Subcutaneous adipose tissue (tissue), 4 donors: ENCODE measurements around the gene LOXL1. TPM values are rescaled to one million over a fixed set of nuclear protein-coding genes. Genes with fewer than 3 reads are reported as not detected.

Experiments
- CTCF ChIP-seq: fragments of 450-650 bp; IDR thresholded peaks from one replicate; pipeline ENCODE4 v1.5.1; 2016; ENCODE audit warnings: low read depth, mild to moderate bottlenecking, control low read depth, antibody characterized with exemption, moderate library complexity
- total RNA-seq, 4 donors: library from RNA; depleted of rRNA; stranded (reverse); fragments of >200 nt; gene quantifications; one replicate each; pipeline ENCODE4 v1.1.0, GENCODE V29; 2016

Gene LOXL1
- total RNA-seq, 4 donors from 2014 or later = 4.2 to 9.2 (median 6.3) TPM

- no peak for TF ChIP-seq CTCF
Observed at GRCh38 chr15:73969151-73969759, 43.0 kb downstream of the LOXL1 start.

GRCh38 chr15:73972984-73973682 lies 46.9 kb downstream of the LOXL1 start:
- no peak for TF ChIP-seq CTCF

GRCh38 chr15:73978896-73979295 lies 52.6 kb downstream of the LOXL1 start:
- no peak for TF ChIP-seq CTCF

- no peak for TF ChIP-seq CTCF
Observed at GRCh38 chr15:73979636-73980035, 53.4 kb downstream of the LOXL1 start.

GRCh38 chr15:73981761-73982221 lies 55.5 kb downstream of the LOXL1 start:
- no peak for TF ChIP-seq CTCF

DNA sequence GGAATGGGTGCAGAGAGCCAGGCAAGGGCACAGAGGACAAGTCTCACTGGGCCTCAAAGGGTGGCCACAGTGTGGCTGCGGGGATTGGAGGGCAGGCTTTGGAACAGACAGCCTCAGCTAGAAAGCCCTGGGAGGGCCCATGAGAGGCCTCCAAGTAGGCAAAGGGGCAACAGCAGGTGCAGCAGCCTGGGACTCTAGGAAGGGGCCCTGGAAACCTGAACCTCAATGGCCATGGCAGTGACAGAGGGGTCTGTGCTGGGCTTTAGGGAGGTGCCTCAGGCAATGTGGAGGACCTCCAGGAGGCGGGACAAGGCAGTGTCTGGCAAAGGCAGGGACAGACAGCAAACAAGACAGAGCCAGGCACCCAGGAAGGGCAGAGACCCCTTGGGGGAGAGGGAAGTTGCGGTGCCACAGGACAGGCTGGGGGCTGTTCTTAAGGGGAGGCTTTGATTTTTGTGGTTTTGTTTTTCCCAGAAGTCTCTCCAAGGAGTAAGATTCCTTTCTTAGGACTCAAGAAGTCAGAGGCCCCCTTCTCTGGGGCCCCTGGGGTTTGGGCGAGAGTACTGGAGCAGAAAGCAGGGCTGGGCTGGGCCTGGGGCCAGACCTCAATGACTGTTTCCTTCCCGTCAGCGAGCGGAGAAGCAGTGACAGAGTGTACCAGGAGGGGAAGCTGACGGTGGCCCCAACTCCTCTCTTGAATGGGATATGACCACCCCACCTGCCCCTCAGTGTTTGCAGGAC lies 56.1 kb downstream of the LOXL1 start:
- TF ChIP-seq CTCF = no peak

DNA sequence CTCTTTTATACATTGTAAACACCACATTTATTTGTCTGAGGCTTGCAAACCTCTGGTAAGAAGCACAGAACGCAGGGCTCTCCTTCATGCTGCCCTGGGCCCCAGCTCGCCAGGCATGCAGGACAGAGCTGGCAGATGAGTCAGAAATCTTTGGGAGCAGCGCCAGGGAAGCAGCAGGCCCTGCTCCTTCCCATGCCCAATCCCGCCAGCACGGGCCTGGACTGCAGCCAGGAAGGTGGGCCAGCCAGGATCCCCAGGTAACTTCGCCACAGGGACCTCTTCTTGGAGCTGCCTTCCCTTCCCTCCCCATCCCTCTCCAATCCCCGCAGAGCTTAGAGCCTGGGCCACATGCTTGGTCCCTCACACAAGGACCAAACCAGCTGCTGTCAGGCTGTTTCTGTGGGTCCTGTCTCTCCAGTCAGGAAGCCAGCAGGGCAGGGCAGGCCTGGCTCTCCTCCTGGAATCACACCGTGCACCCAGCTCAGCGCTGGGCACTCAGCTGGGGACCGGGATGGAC lies 57.0 kb downstream of the LOXL1 start:
- TF ChIP-seq CTCF = no peak
